Dedifferentiated amniotic fluid mesenchymal stem cell (primary cell): ENCODE measurements around the gene DPP6.
A peak's percentile ranks its signal among the peaks of the same experiment; 100 is the strongest.
"Not testable (repeated sequence)": the region's sequence is repeated elsewhere in the genome, so short reads cannot be mapped to it uniquely, and the experiment has no call there.

ENCODE experiments used
- DNase-seq: peaks from one replicate; pipeline ENCODE4 v3.0.0-alpha.2; 2016; ENCODE audit errors: extremely low spot score

DPP6 gene

DNA sequence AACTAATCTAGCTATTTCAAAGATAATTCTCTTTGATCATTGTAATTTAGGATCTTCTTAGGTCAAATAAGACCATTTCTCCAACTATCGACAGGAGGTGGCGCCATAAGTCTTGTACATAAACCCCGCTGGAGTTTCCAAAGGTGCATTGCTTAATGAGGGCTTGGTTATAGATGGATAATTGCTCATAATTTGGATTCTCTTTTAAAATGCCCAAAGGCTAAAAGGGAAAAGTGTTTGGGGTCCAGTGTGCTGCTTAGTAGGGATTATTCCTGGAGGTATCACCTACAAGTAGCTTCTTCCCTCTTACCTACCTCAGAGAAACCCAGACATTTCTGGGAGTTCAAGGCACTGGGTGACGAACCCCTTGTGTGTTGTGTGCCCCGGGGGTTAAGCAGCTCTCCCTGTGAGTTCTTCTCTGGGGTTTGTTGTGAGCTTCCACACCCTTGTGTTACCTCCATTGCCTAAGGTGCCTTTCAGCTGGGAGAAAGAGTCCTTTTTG, 875.5 kb downstream of the DPP6 start:
- peak; percentile 88 for DNase-seq

- peak; percentile 98 for DNase-seq
Measured at GRCh38 chr7:154928136-154929005, 876.2 kb downstream of the DPP6 start.

DNA sequence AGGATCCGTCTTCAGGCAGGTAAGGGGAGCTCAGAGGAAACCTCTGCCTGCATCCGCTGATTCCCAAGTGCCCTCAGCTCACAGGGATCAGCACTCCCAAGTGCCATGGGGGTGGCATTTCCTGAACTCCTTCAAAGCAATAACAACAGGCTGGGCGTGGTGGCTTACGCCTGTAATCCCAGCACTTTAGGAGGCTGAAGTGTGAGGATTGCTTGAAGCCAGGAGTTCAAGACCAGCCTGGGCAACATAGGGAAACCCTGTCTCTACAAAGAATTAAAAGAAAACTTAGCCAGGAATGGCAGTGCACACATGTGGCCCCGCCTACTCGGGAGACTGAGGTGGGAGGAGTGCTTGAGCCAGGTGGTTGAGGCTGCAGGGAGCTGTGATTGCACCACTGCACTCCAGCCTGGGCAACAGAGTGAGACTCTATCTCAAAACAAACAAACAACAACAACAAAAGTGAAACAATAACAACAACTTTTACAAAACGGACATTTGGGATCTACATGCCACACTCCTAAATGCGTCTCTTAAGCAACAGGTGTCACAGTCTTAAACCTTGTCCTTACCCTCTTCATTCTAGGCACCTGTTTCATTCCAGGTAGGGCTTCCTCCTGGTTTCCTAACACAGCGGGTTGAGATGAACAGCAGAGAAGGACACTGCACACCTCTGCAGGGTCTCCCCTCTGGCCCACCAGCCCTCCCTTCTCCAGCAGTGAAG, 877.0 kb downstream of the DPP6 start:
- DNase-seq: no peak

DNA sequence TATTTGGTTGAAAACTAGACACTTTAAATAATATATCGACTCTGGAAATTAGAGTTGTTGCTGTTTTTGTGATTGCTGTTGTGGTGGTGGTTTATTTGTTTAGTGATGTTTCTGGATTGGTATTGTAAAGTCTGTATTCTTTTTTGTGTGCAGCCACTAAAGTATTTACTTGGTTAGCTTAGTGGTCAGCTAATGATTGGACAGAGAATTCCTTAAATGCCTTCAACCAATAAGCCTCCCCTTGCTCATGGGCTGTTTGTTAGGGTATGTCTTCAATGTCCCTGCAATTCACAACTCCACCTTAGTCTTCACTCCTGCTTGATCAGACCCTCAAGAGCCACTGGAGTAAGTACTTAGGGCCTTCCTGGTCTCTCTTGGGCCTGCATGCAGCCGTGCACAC, 879.7 kb downstream of the DPP6 start:
- DNase-seq: peak; percentile 20

DNA sequence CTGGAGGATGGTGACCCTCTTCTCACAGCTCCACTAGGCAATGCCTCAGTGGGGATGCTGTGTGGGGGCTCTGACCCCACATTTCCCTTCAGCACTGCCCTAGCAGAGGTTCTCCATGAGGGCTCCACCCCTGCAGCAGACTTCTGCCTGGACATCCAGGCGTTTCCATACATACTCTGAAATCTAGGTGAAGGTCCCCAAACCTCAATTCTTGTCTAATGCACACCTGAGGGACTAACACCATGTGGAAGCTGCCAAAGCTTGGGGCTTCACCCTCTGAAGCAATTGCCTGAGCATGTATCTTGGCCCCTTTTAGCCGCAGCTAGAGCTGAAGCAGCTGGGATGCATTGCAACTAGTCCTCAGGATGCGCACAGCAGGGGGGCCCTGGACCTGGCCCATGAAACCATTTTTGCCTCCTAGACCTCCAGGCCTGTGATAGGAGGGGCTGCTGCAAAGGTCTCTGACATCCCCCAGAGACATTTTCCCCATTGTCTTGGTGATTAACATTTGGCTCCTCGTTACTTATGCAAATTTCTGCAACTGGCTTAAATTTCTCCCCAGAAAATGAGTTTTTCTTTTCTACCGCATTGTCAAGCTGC, 882.3 kb downstream of the DPP6 start:
- not testable (repeated sequence) for DNase-seq

- no peak for DNase-seq
Measured at GRCh38 chr7:154937837-154938236, 885.6 kb downstream of the DPP6 start.

DNA sequence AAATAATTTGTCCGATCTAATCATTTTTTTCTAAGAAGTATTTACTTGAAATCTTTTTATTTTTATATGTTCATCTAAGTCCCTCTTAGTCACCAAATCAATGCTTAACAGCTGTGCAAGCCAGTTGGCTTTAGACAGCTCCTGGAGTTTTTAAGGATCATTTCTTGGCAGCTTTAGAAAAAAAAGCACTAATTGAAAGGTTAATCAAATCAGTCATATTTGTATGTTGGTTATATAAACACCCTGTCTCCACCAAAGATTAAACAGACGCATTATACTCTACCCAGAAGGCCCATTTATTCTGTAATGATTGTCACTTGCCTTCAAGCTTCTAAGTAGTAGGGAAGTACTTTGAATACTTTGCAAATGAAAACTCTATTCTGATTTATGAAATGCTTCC, 890.5 kb downstream of the DPP6 start:
- no peak for DNase-seq
